Suprapubic skin (tissue), 4 donors: ENCODE measurements around the gene ESRRG.

Source experiments
- CTCF ChIP-seq, 2 donors: fragments of 200-600 bp in 1 of 2; fragments of 450-650 bp in 1 of 2; sonication (generic) in 1 of 2; IDR thresholded peaks; one replicate each; pipeline ENCODE4 v1.5.1; 2016 to 2019; ENCODE audit warnings: antibody characterized with exemption in 2 of 2, mild to moderate bottlenecking in 1 of 2, moderate library complexity in 1 of 2
- POLR2A ChIP-seq, 2 donors: fragments of 450-650 bp; IDR thresholded peaks; one replicate each; pipeline ENCODE4 v1.6.1; 2017; ENCODE audit warnings: antibody characterized with exemption in 2 of 2, mild to moderate bottlenecking in 2 of 2, moderate library complexity in 2 of 2
- POLR2AphosphoS5 ChIP-seq, 3 donors: sonication (generic); formaldehyde crosslinking; IDR thresholded peaks; one replicate each; pipeline ENCODE4 v1.6.1; 2017; ENCODE audit warnings: antibody characterized with exemption in 3 of 3

GRCh38 chr1:216700779-216701178 lies 22.4 kb downstream of the ESRRG start:
- TF ChIP-seq CTCF (IDR thresholded peaks at IDR 0.05) (no peak), POLR2AphosphoS5 (IDR thresholded peaks at IDR 0.05) (no peak), POLR2A (IDR thresholded peaks at IDR 0.05) (no peak)
